HG03135 (cell line): ENCODE results near the gene TRERF1.

Experiments used
- ATAC-seq: cut with Tn5 transposase; IDR thresholded peaks from one replicate; pipeline ENCODE4 v1.9.1; 2021; ENCODE audit warnings: mild to moderate bottlenecking, moderate library complexity; ENCODE audit not compliant: unreplicated experiment

Gene TRERF1

DNA sequence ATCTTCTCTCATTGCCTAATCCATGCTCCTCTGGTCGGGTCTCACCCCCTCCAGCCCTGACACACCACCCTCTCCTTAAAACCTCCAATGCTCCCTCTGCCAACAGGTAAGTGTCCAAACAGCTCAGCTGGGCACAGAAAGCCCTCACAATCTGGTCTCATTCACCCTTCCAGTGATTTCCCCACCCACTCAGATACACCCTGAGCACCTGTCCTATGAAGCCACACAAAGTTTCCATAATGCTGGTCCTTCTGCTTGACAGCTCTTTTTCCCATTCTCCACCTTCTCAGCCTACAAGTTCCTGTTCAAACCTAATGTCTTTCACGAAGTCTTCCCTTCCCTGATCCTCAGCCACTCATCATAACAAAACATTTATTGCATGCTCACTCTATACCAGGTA, 164.0 kb downstream of the TRERF1 start:
- ATAC-seq, result no peak

- ATAC-seq, result no peak
Measured at GRCh38 chr6:42281570-42281969, 170.2 kb downstream of the TRERF1 start.

DNA sequence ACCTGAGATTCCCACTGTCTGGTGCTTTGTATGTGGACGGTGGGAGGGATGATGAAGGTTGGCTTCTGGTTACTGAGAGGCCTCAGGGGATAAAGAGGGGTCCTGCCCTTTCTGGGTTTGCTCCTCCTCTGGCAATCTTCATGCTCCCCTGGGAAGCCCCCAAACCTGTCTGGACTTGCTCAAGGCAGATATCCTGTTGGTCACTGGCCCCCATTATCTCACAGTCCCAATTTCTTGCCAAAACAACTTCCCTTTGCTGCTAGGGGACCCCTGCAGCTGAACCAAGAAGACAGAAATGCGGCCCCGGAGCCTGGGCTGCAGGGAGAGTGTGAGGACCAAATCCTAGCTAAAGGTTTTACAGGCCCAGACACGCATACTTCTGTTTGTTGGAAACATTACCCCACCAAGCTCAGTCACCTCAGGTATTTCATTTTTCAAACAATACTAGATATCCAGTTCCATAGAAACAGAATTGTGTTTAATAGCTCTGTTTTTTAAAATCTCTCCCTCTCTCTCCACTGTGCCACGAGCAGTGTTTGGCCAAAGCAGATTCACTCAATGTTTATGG, 170.7 kb downstream of the TRERF1 start:
- ATAC-seq, result no peak

DNA sequence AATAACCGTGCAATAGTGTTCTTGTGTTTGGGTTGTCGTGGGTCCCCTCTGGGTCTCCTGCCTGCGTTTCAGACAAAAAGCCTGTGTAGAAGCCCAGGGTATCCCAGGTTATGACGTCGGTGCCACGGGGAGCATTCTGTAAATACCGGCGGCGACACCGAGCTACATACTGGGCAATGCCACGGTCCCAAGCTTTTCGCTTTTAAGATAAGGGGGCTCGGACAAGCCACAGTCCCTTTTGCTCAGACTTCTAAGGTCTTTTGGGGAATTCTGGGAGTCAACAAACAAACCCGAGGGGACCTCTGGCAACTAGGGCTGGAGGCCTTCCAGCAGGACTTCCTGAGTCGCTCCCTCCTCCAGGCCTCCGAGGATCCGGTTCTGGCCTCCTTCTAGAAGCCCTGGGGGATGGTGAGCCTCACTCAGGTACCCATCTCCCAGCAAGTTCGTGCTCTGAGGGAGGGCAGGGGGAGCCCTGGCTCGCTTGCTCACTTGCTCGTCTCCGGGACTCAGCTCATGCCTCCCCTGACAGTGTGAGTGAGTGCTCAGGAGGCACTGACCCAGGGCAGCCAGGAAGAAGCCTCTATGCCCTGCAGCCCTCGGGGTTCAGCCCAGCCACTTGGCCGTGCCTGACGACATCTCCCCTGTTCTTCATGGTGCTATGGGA, 171.6 kb downstream of the TRERF1 start:
- ATAC-seq, result no peak

GRCh38 chr6:42279144-42279781, 172.5 kb downstream of the TRERF1 start:
- no peak for ATAC-seq

GRCh38 chr6:42278131-42278853, 173.4 kb downstream of the TRERF1 start:
- no peak for ATAC-seq

- no peak for ATAC-seq
Measured at GRCh38 chr6:42276034-42276890, 175.5 kb downstream of the TRERF1 start.

- ATAC-seq, result no peak
Measured at GRCh38 chr6:42275376-42276033, 176.2 kb downstream of the TRERF1 start.

DNA sequence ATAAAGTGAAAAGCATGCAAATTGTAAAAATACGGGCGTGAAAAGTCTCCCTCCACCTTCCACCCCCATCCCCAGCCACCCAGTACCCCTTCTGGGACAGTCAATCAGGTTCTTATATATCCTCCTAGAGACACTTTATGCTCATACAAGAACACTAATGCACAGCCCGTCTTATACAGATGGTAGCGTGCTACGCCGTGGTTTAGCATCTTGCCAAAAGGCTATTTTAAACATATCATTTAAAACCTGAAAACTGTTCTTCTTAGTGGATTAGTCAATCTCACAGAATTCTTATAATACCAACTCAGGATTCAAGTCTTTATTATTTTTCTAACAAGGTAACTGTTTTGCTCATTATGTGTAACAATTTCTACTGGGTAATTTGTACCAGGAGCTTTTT, 176.8 kb downstream of the TRERF1 start:
- no peak for ATAC-seq

GRCh38 chr6:42271834-42272805, 179.6 kb downstream of the TRERF1 start:
- ATAC-seq, result no peak

- peak; percentile 42 for ATAC-seq
Measured at GRCh38 chr6:42269974-42270510, 181.7 kb downstream of the TRERF1 start.

DNA sequence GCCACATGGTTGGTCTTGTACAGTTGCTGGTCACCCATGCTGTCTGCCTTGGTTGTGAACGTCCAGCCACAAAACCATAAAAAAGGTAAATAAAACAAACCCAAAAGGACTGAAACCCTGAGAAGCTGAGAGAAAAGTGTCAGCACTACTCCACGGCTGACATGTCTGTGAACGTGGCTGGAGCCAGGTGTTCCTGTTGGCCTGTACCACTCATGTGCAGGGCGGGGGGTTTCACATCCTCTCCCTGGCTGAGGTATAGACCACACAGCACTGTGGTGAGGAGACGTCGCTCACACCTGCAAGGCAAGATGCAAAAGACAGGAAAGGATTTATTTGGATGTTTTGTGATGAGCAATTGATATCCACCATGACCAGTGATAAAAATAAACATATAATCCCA, 182.2 kb downstream of the TRERF1 start:
- ATAC-seq, result peak; percentile 81

- ATAC-seq, result no peak
Measured at GRCh38 chr6:42268835-42269204, 182.9 kb downstream of the TRERF1 start.

DNA sequence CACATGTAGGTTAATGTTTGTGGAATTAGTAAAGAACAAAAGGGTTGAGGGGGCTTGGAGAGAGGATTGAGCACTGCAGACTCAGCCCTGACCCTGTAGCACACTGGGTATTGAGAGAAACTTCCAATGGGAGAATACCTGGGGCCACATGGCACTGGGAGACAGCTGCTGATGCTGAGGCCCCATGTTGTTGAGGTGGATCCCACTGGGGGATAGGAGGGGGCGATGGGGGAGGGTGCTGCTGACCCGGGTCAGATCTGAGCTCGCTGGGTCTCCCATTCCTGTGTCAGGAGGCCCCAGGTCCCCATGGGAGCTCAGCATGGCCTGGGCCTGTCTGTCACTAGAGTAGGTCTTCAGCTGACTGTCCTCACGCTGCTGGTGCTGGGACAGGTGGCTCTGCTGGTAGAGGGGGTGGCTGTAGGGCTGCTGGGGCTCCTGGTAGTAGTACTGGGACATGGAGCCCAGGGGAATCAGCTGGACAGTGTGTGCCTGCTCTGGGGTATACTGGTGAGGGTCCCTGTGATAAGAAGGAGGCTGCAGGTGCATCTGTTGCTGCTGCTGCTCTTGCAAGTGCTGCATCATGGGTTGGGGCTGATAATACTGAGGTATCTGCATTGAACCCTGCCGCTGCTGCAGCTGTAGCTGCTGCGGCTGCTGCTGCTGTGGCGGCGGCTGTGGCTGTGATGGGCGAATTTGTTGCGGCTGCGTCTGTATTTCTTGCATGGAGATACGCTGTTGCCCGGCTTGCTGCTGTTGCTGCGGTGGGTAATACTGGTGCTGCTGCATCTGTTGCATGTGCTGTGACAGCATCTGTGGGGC, 183.5 kb downstream of the TRERF1 start:
- ATAC-seq, result no peak

- no peak for ATAC-seq
Measured at GRCh38 chr6:42266538-42266937, 185.2 kb downstream of the TRERF1 start.

GRCh38 chr6:42264852-42265390, 186.8 kb downstream of the TRERF1 start:
- ATAC-seq, result no peak

GRCh38 chr6:42264162-42264851, 187.4 kb downstream of the TRERF1 start:
- ATAC-seq, result no peak
